Thyroid gland (tissue), 4 donors: ENCODE results near the gene KCNJ6. TPM values are rescaled to one million over a fixed set of nuclear protein-coding genes. Genes with fewer than 3 reads are reported as not detected.

Source experiments
- DNase-seq, 2 donors: peaks; one replicate each; pipeline ENCODE4 v3.0.0-alpha.2; 2019
- H3K27ac ChIP-seq, 3 donors: fragments of 200-600 bp; sonication (generic); 1 replicate in 2 of 3; 2 replicates in 1 of 3; pipeline ENCODE4 v1.5.1; 2016 to 2019; ENCODE audit warnings: mild to moderate bottlenecking in 1 of 3, moderate library complexity in 1 of 3
- H3K27me3 ChIP-seq: fragments of 200-600 bp; sonication (generic); one replicate; pipeline ENCODE4 v1.5.1; 2019
- H3K36me3 ChIP-seq, 2 donors: fragments of 200-600 bp; sonication (generic); one replicate each; pipeline ENCODE4 v1.5.1; 2016 to 2019
- H3K4me1 ChIP-seq, 2 donors: fragments of 200-600 bp; sonication (generic); one replicate each; pipeline ENCODE4 v1.5.1; 2017 to 2019
- H3K4me3 ChIP-seq, 3 donors: fragments of 200-600 bp; sonication (generic); replicated peaks in 1 of 3; 1 replicate in 2 of 3; 2 replicates in 1 of 3; pipeline ENCODE4 v1.5.1; 2016; ENCODE audit warnings: mild to moderate bottlenecking in 1 of 3
- H3K9me3 ChIP-seq: fragments of 200-600 bp; sonication (generic); one replicate; pipeline ENCODE4 v1.5.1; 2017
- POLR2A ChIP-seq, 2 donors: fragments of 450-650 bp; IDR thresholded peaks; one replicate each; pipeline ENCODE4 v1.6.1; 2017; ENCODE audit warnings: antibody characterized with exemption in 2 of 2, mild to moderate bottlenecking in 2 of 2, moderate library complexity in 1 of 2
- WGBS, 2 donors: methylation state at CpG; one replicate each; pipeline ENCODE4 v1.1.5; 2017; 5-methylcytosine and 5-hydroxymethylcytosine counted together
- intact Hi-C: fragments of 100-400 bp; cut with DNase I; formaldehyde crosslinking; loops from one replicate; pipeline ENCODE4 v1.15.1; 2023
- total RNA-seq, 4 donors: library from RNA; depleted of rRNA; stranded (reverse); fragments of >200 nt; gene quantifications; one replicate each; pipeline ENCODE4 v1.2.3, GENCODE V29; 2016
- TF ChIP-seq, protein P1 (sequence below), 6 experiments: fragments of 200-600 bp in 3 of 6; fragments of 450-650 bp in 3 of 6; sonication (generic) in 3 of 6; IDR thresholded peaks; one replicate each; pipeline ENCODE4 v1.5.1; 2016 to 2019; ENCODE audit warnings: antibody characterized with exemption in 6 of 6, mild to moderate bottlenecking in 2 of 6, inconsistent platforms in 1 of 6, moderate library complexity in 1 of 6

The KCNJ6 gene
- total RNA-seq, 4 donors from 2014 or later, result not detected

DNA sequence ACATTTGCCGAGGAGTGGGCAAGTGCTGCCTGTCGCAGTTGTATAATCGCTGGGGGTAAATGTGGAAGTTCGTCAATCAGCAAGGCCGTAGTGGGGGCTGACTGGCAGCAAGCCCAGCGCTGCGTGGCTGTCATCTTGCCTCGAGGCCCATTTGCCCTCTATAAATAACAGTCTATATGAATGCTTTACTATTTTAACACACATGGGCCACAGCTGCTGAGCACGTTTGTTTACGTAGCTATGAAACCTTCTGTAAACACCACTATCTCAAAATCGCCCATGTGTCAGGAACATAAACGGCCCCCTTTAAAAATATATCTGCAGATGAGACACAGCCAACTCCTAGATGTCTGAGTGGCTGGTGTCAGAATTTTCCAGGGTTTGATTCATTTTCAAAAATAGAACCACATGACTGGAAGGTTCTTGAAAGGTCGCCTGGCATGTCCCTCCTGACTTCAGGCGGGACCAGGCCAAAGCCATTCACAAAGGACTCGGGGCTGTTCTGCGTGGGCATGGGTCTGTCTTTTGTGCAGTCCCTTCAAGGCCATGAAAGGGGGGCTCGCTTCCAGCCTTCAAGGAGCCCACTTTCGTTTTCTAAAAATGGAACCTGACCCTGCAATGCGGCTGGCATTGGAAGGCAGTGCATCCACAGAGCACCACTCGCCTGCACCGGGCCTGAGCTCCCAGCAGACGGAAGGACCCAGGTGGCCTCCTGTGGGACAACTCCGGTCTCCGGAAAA, 205.5 kb downstream of the KCNJ6 start:
- 61 to 71% methylated on average over 18 to 24 of the region's 24 CpGs for WGBS, 2 donors
- no peak for DNase-seq
- Histone ChIP-seq H3K9me3 (no peaks in the 10 kb centered on the region), H3K27me3 (no peaks in the 10 kb centered on the region), H3K4me1 (no peaks in the 10 kb centered on the region), H3K36me3 (no peaks in the 10 kb centered on the region), H3K27ac (no peak overlapping the region), H3K4me3 (no peak overlapping the region)
- intact Hi-C loops, result loop anchor here (10.0 kb wide), 2 partner anchors 414 to 644 kb away; no protein-coding TSS in a partner anchor
- no peak for TF ChIP-seq POLR2A (IDR thresholded peaks at IDR 0.05)
- TF ChIP-seq, protein P1, sequence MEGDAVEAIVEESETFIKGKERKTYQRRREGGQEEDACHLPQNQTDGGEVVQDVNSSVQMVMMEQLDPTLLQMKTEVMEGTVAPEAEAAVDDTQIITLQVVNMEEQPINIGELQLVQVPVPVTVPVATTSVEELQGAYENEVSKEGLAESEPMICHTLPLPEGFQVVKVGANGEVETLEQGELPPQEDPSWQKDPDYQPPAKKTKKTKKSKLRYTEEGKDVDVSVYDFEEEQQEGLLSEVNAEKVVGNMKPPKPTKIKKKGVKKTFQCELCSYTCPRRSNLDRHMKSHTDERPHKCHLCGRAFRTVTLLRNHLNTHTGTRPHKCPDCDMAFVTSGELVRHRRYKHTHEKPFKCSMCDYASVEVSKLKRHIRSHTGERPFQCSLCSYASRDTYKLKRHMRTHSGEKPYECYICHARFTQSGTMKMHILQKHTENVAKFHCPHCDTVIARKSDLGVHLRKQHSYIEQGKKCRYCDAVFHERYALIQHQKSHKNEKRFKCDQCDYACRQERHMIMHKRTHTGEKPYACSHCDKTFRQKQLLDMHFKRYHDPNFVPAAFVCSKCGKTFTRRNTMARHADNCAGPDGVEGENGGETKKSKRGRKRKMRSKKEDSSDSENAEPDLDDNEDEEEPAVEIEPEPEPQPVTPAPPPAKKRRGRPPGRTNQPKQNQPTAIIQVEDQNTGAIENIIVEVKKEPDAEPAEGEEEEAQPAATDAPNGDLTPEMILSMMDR (IDR thresholded peaks at IDR 0.05), result no peak

DNA sequence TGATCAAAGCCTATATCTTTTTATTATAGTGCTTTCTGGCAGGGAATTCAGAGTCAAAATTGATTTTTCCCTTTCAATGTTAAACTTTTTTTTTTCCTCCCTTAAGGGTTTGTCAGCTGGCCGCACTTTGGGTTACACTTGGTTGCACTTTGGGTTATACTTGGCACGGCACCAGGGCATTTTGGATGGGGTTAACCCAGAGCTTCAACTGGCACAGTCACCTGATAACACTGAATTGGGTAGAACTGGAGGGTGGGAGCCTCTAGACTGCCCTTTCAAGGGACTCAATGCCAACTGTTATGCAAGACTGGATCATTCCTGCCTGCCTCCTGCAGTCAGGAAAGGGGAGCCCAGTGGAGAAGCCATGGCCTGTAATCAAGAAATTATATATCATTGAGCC, 211.5 kb downstream of the KCNJ6 start:
- Histone ChIP-seq H3K27me3 (no peaks in the 10 kb centered on the region), H3K27ac (no peak overlapping the region), H3K4me1 (peaks cover 3 to 7% of the 10 kb centered on the region in 2 donors), H3K36me3 (no peaks in the 10 kb centered on the region), H3K9me3 (no peaks in the 10 kb centered on the region), H3K4me3 (no peak overlapping the region)
- 26 to 45% methylated on average over 2 of the region's 2 CpGs for WGBS, 2 donors
- TF ChIP-seq, protein P1 (IDR thresholded peaks at IDR 0.05), result no peak
- TF ChIP-seq POLR2A (IDR thresholded peaks at IDR 0.05), result no peak
- peak; percentile 77 to 79 for DNase-seq
- intact Hi-C loops, result no loop called here

DNA sequence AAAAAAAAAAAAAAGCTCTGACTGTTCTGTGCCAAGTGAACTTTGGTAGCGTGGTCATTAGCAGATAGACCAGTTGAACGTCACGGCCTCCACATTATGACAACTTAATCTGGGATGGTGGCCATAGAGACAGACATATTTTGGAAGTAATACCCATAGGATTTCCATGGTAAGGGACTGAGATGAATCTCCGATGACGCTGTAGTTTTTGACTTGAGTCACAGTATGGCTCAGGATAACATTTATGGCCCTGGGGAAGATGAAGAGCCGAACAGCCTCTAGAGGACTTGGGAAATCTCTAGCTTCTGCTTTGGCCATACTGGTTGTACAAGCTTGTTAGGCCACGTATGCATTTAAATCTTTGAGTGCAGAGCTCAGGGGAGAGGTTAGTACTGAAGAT, 214.0 kb downstream of the KCNJ6 start:
- Histone ChIP-seq H3K4me3 (no peak overlapping the region), H3K9me3 (no peaks in the 10 kb centered on the region), H3K36me3 (no peaks in the 10 kb centered on the region), H3K4me1 (peaks cover 3 to 7% of the 10 kb centered on the region in 2 donors), H3K27me3 (no peaks in the 10 kb centered on the region), H3K27ac (no peak overlapping the region)
- TF ChIP-seq POLR2A (IDR thresholded peaks at IDR 0.05), result no peak
- TF ChIP-seq, protein P1 (IDR thresholded peaks at IDR 0.05), result no peak
- 88 to 92% methylated on average over 7 of the region's 7 CpGs for WGBS, 2 donors
- no peak for DNase-seq
- intact Hi-C loops, result no loop called here

DNA sequence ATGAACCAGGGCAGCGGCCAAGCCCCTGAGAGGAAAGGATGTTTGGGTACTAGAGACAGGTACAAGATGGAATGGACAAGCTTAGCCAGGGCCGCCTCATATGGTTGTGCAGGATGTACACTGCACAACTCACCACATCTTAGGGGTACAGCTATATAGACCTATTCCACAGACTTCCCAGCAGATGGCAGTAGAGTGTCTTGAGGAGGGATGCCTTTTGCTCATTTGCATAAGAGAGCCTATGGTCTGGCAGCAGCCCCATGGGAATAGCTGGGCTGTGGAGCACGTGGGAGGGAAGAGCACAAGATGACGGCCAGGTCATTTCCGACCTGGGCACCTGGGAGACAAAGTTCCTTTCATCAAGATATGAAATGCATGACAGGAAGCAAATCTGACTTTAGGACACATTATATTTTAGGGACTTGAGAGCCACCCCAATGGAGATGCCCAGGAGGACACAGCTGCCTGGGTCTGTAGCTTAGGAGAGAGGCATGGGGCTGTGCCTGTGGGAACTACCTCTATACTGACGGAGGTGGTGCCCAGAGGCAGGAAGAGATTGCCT, 215.5 kb downstream of the KCNJ6 start:
- peaks cover 3 to 7% of the 10 kb centered on the region in 2 donors for H3K4me1 ChIP-seq
- H3K9me3 ChIP-seq, result no peaks in the 10 kb centered on the region
- no peak overlapping the region for H3K4me3 ChIP-seq
- peak; percentile 46 to 52 for DNase-seq
- no peak overlapping the region for H3K27ac ChIP-seq
- no peaks in the 10 kb centered on the region for H3K36me3 ChIP-seq
- intact Hi-C loops, result no loop called here
- H3K27me3 ChIP-seq, result no peaks in the 10 kb centered on the region
- WGBS, 2 donors, result 37 to 43% methylated on average over 6 of the region's 6 CpGs
- no peak for TF ChIP-seq POLR2A (IDR thresholded peaks at IDR 0.05)
- TF ChIP-seq, protein P1 (IDR thresholded peaks at IDR 0.05), result peak; percentile 23 to 73 (median 52)
